ENCODE measurements around the gene GMDS.
A peak's percentile ranks its signal among the peaks of the same experiment; 100 is the strongest.

Gene GMDS

DNA sequence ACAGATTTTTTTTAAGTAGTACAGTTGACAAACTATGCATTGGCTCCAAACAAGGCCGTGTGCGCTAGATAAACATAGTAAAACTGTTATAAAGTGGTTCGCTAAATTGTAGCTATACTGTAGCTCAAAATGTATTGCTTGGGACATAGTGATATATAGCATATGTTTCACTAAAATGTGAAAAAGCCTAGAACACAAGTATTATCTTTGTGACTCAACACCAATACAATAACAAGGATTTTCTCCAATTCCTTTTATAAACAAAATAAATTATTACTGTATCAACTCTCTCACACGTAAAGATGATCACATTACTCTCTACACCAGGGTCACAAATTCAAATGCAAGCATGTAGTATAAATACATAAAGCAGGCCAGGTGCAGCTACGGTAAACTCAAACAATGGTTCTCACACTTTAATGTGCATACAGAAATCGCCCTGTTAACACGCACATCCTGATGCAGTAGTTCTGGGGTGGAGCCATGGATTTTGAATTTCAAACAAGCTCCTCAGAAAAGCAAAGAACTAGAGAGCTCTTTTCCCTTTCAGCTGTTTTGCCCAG is 214.6 kb downstream of the GMDS start:
- no peak for DNase-seq

DNA sequence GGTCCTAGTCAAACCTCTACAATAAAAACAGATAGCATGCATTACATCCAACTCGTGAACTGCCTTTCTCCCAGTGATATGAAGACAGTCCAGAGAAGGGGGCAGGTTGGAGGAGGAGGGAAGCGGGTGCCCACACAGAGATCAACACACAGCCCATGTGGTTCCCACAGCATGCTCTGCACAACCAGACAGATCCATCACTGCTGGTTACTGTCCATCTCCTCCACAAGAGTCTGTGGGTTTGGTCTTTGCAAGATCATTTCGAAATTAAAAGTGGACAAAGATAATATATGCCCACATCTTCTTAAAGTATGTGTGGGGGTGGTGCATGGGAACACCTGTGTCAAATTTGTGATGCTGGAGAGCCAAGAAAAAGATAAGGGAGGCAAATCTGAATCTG is 215.5 kb downstream of the GMDS start:
- DNase-seq, result no peak

DNA sequence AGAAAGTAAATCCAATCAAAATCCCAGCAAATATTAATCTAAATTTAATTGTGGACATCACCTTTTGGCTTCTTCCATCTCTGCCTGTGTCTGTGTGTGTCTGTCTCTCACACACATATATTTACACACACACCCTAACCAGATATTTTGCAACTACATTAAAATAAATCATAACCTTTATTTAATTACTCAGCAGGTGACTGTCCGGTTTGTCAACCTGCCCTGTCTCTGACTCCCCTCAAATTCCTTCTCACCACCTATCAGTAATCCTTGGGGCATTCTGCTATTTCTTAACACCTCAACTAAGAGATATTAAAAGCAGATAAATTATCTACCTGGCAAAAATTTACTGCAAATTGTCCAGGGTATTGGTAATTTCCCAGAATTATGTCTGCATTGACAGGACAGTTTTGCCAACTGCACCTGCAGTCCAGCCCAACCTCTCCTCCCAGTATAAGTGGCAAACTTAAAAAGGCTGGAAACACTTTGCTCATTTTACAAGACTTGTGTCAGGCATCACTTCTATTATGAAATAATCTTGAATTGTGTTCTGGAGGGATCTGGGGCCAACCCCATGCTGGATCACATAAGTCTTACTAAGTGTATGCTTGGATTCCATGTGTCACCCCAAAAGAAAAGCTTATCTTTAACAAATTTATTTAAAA is 216.1 kb downstream of the GMDS start:
- no peak for DNase-seq

DNA sequence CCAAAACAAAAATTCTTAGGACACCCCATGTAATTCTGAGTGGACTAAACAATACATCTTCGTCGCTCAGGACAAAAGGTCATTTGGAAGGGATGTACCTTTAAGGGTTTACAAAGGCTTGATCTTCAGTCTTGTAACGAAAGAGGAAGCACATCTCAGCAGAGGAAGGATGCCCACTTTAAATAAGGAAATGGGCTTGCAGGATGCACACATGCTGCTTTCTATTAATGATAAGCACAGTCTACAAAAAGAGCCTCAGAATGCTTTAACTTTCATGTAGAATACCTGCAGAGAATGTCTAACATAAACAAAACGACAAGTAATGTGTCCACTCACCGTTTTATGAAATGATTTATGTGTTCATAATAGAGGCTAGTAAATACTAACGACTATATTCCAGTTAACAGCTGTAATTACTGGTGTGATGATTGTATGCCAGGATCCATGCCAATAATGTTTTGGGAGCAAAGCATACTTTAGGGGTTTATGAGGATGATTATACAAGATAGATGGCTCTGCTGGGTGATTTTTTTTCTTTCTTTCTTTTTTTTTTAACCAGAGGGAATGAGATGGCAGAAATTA is 216.9 kb downstream of the GMDS start:
- peak; percentile 14 to 98 (median 69) for DNase-seq

DNA sequence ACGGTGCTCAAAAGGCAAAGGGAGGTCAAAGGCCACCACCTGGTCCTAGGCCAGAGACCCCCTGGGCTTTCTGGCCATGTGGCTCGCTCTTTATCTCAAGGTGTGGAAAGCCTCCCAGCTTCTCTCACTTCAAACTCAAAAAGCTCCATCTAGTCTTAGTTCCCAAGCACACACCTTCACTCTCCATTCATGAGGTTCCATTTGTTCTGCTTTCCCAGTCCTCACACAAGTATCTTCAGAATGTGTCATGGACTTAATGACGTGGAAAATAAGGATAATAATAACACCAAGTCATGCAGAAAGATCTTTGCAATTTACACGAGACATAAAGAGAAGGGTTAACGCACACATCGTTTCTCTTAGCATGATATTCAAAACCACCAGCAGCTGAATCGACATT is 219.3 kb downstream of the GMDS start:
- DNase-seq, result peak in 1 of 3 experiments; percentile 43

DNA sequence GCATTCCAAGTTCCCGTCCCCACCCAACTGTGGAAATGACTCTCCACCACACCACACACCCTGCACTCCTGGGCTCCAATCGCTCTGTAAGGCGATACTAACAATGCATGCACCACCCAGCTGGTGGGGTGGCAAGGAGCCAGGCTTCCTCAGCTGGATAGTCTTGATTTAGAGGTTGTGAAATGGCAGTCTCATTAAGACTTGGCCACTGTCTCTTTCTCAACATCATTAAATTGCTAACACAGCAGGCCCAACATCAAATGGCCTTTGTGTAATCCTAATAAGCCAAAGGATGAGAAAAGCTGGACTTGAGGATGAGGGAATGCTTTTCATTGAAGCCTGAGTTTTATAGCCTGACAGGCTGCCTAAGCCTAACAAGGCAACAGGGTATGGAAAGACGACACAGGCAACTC is 223.7 kb downstream of the GMDS start:
- peak; percentile 46 to 79 (median 77) for DNase-seq

DNA sequence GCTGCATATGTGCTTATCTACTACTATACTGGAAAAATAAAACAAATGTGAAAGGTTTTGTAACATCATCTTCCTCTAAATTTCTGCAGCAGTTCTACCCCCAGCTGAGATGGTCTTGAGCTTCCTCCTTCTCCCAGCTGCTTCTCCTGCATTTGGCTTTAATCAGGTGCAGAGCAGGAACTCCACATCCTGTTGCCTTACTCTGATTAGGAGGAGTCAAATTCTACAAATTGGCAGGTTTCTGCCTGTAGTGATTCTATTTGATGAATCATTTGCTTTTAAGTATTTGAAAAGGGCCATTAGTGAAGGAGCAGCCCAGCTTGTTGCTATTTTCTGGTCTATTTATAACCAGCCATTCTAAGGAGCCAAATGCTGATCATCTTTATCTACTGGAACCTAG is 224.5 kb downstream of the GMDS start:
- peak in 2 of 3 experiments; percentile 43 to 57 for DNase-seq

DNA sequence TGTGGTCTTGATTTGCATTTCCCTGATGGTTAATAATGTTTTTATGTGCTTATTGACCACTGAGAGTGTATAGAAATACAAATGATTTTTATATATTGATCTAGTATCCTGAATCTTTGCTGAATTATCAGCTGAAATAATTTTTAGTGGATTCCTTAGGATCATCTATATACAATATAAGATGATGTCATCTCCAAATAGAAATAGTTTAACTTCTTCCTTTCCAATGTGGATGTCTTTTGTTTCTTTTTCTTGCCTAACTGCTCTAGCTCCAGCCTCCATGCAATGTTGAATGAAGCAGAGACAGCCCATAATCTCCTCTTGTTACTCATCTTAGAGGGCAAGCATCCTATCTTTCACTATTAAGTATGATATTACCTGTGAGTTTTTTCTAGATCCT is 226.4 kb downstream of the GMDS start:
- DNase-seq, result no peak

DNA sequence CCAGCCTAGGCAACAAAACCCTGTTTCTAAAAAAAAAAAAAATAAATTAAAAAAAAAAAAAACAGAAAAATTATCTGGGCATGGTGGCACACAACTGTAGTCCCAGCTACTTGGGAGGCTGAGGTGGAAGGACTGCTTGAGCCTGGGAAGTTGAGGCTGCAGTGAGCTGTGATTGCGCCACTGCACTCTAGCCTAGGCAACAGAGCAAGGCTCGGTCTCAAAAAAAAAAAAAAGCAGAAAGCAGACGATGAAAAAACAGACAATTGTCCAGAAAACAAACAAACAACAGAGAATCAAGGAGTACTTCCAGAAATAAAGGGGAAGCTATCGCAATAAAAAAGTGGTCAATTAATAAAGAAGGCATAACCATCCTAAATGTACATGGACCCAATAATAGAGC is 229.4 kb downstream of the GMDS start:
- no peak for DNase-seq

DNA sequence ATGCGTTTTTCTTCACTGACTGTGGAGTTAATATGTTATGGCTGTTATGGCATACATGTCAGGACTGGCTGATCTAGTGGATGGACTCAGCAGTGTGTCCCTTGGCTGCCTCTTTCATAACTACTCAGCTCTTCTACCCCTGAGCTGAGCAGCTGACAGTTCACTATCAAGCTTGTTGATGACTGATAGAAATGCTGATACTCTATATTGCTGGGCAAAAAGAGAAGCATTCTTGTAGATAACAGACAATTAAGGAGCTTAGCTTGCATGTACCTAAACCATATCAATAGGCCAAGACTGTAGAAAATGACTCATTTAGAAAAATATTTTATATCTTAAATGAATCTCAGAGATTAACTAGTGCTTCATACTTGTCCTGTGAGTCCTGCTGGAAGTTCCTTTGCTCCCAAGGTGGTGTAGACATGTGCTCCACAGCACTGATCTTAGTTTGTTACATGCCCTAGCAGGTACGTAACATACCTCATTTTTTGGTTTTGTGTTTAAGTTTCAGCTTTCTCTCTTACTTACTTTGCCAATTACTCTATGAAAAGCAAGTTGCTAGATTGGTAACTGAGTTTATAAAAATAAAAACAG is 236.9 kb downstream of the GMDS start:
- no peak for DNase-seq

DNA sequence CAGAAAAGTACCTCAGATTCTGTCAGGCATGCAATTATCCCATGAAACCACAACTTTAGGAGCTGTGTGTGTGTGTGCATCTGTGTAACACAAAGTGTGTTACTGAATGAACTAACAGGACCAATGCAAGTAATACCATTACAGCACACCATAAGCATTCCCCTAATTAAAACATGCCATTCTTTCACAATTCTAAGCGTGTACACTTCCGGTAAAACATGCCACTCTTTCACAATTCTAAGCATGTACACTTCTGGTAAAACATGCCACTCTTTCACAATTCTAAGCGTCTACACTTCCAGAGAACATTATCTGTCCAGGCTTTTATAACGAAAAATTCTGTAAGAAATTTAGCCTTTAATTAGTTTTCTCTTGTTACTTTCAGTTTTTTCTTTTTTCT is 238.2 kb downstream of the GMDS start:
- DNase-seq, result no peak

DNA sequence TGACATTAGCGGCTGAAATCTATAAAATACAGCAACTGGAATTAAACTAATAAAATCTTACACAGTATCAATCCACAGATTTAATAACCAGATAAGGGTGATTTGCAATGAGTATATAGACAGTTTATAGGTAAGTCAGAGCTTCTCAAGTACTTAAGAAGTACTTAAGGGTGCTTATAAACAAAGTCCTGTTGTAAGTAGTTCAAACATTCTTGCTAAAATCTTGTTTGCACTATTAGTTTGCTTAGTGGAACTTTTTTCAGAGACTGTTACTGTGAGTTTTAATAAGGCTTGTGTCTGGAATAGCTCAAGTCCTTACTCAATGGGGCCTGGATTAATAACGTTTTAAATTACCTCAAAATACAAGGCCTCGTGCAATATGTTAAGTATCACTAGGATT is 240.5 kb downstream of the GMDS start:
- DNase-seq, result no peak

DNA sequence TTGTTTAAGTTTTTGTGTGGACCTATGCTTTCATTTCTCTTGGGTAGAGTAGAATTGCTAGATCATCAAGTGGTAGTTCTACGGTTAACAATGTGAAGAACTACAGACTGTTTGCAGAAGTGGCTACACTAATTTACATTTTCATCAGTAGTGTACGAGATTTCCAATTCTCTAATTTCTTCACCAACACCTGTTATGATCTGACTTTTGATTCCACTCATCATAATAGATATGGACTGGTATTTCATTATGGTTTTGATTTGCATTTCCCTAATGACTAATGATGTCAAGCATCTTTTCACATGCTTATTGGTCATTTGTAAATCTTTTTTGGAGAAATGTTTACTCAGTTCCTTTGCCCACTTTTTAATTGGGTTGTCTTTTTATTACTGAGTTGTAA is 244.4 kb downstream of the GMDS start:
- DNase-seq, result no peak

DNA sequence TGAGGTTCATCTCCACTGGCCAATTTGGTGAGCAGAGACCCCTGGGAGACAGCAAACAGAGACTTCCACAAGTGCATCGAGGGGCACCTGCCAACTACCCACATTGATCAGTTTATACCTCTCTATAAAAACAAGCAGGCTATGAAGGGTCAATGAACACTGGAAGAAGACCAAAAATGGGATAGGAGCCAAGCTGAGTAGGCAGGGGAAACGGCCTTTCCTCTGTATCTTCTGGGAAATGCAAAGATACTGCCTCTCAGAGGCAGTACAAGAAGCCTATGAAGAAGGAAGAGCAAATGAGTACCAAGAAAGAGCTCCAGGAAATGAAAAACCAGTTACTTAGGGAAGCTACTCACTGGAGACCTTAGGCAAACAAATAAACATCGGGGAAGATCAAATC is 247.7 kb downstream of the GMDS start:
- no peak for DNase-seq

DNA sequence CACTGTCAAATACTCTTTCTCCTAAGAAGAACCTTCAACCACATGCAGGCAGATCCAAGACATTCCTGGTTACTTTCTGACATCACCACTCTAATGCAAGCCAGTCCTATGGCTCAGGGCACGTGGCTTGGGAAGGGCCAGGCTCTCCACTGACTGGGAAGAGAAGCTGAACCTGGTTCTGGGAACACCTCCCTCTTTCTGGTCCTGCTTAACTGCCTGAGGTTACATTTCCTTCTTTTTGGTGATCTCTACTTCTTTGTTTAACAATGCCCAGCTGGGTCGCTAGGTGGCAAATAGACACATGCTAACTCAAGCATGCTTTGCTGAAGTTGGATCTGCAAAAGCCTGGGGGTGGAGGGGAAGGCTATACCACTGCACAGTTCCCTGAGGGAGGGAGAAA is 249.8 kb downstream of the GMDS start:
- no peak for DNase-seq

DNA sequence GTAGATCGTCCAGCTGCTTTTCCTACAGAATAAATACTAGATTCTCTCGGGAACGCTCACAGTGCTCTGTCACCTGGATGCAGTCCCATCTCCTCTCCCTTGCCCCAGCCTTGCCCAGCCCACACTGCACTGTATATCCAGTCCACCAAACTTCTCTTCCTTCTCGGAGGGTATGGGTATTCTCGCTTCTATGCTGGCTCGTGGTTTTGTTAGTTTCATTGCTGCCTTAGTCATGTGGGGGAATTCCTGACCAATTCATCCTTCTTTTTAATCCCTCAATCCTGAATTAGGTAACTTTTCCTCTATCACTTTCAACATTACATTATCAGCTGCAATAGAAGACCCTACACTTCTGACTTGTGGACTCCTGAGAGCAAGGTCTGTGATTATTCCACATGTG is 252.4 kb downstream of the GMDS start:
- no peak for DNase-seq

DNA sequence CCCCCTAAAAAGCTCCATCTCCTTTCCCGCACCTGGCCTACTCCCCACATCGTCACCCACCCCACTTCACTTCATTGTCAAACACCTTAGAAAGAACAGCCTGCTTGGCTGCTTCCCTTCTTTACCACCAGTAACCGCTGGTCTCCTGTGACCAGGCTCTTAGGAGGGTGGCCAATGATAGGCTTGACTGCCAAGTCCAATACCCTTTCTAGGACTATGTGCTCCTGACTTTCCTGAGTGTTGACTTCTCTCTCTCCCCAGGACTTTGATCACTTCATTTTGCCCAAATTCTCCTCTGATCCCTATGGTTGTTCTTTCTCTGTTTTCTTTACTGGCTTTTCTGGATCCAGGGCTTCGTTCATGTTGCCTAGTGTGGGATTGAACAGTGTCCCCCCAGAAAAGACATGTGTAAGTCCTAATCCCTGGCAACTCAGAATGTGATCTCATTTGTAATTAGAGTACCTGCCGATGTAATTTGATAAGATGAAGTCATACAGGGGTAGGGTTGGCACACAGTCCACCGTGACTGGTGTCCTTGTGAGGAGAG is 254.0 kb downstream of the GMDS start:
- DNase-seq, result no peak

DNA sequence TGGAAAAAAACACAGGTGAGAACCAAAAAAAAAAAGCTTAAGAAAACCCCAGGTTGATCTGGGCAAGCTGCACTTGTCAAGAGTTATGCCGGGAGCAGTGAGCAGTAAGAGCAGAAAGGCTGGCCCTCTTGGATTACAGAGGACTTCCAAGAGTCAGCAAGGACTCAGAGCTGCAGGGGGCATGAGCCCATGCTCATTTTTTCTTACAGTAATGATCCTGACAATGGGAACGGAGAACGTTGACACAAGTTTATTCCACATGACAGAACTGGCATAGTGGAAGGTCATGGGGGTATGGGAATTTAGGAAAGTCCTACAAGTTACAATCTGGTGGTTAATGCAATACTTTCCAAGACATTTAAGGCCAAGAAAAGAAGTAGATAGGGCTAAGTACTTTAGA is 256.6 kb downstream of the GMDS start:
- no peak for DNase-seq

DNA sequence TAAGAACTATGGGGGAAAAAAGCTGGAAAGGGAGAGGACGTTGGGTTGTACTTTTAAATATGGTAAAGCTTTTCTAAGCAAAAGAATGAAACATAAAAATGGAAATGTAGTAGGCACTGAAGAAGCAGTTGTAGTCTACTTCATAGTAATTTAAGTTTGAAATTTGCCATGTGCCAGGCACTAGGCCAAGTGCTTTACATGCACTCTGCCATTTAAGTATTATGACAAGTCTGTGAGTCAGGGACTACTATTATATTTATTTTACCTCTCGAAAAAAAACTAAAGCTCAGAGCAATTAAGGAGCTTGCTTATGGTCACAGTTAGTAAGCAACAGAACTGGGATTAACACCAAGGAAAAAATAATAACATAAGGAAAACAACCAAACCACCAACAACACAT is 257.8 kb downstream of the GMDS start:
- no peak for DNase-seq

DNA sequence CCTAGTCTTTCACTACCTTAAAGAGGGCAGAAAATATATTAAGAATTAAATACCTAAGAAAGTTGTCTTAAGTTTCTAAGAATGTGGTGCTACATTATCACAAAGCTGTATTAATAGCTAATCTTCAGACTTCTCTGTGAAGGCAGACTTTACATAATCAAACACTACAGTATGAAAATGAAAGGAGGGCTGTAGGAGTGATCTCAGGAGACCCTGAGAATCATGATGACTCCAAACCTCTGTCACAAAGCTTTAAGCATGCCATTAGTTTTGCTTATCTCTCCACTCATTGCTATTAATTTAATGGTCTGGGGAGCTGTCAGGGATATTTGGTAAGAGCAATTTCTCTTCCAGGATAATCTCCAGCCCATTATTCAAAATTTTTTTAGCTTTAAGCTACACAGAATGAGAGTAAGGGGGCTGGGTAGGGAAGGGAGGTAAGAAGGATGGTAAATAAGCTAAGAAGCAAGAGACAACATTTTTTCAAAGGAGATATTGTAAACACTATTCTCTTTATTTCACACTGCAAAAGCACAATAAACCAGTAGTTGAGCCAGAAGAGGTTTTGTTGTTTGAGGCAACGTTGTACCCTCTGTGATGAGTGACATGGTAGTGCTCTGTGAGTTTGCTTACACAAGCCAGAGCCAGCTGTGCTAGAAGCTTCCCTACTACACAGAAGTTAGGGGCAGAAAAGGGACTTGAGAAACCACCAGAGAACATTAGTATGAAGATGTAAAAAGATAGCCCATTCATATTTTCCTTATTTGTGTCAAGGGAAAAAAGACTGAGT is 258.8 kb downstream of the GMDS start:
- no peak for DNase-seq

DNA sequence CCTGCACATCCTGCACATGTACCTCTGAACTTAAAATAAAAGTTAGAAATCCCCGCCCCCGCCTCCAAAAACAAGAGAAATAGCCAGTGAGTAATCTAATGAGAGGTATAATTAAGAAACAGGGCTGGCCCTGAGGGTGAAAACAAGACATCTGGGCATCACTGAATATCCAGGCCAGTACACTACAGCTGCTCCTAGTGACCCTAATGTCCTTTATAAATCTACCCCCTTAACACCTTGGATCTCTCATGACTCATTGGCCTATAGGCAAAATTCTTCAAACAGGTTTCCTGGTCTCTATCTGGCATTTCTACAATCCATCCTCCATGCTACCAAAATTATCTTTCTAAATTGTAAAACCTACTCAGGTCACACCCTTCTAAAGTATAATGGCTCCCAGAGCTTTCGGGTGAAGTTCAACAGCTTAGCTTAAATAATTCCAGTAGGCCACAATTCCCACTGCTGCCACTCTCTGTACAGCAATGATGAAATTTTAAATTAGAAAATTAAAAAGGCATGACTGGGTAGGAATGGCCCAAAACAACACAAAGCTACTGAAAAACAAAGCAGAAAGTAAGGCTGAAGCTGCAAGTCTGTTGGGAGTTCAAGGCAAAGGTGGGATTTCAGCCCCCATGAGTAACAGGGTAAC is 260.9 kb downstream of the GMDS start:
- no peak for DNase-seq

DNA sequence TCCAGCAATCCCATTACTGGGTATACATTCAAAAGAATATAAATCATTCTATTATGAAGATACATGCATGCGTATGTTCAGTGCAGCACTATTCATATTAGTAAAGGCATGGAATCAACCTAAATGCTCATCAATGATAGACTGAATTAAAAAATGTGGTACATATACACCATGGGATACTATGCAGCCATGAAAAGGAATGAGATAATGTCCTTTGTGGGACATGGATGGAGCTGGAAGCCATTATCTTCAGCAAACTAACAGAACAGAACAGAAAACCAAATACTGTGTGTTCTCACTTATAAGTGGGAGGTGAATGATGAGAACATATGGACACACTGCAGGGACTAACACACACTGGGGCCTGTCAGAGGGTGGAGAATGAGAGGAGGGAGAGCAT is 261.6 kb downstream of the GMDS start:
- no peak for DNase-seq

DNA sequence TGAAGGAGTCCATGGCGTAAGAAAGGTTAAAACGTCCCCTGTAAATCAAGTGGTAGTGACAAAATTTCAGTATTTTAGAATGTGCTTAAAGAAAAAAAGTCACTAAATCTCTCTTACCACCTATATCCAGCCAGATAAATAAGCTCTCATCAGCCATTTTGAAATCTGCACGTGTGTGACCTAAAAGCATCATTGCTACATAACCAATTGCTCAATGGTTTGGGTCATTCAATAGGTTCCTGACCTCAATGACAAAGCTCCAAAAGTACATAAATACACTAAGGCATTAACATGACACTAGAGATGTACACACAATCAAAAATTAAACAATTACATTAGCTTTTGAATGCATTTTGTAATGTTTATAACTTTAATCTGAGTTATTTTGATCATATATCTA is 272.4 kb downstream of the GMDS start:
- no peak for DNase-seq

Measured in NCI-H1417 (cell line).